ENCODE data around the gene CEP128. TPM values are rescaled to one million over a fixed set of nuclear protein-coding genes. Genes with fewer than 3 reads are reported as not detected.

The CEP128 gene
- total and polyA plus RNA-seq, 2 donors: 2.1 to 14.3 TPM

GRCh38 chr14:80839743-80840142 is 101.8 kb downstream of the CEP128 start:
- Histone ChIP-seq H3K36me3 (ENCODE audit: insufficient read depth) (no peaks in the 10 kb centered on the region), H3K4me1 (ENCODE audit: insufficient read depth) (no peaks in the 10 kb centered on the region), H3K27ac (ENCODE audit: low read depth) (no peak overlapping the region), H3K4me3 (ENCODE audit: low read depth, low read length) (no peak overlapping the region)
- WGBS: 81% methylated on average over 3 of the region's 3 CpGs
- no peak for DNase-seq (ENCODE audit: extremely low spot score)

DNA sequence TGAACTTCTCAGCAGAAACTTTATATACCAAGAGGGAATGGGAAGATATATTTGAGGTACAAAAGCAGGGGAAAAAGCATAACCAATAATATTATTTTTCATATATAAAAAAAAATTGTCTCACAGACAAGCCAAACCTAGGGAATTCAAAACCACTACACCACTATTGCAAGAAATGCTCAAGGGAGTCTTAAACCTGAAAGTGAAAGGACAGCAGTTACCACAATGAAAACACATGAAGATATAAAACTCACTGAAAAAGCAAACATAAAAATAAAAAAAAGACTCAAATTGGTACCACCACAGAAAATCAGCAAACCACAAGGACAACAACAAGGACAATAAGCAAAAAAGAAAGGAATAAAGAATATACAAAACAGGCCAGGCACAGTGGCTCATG is 131.9 kb downstream of the CEP128 start:
- H3K27ac ChIP-seq (ENCODE audit: low read depth): no peak overlapping the region
- no peaks in the 10 kb centered on the region for H3K4me1 ChIP-seq (ENCODE audit: insufficient read depth)
- H3K36me3 ChIP-seq (ENCODE audit: insufficient read depth): no peaks in the 10 kb centered on the region
- H3K4me3 ChIP-seq (ENCODE audit: low read depth, low read length): no peak overlapping the region
- DNase-seq (ENCODE audit: extremely low spot score): no peak

DNA sequence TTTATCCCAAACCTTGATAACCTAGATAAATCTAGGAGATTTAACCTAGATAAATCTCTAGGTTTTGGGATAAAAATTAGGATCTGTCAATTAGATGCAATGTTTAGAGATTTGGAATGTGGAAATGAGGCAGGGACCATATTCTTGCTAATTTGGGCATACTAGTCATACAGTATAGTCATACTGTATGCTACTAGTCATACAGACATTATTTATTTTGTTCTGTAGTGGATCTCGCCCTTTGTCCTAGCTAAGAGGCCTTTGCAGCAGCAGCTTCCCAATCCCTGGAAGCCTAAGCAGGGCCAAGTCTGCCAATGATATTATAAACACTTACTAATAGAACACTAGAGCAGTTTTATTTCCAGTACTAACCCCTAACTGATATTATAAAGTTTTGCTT is 136.4 kb downstream of the CEP128 start:
- no peak for DNase-seq (ENCODE audit: extremely low spot score)
- H3K4me3 ChIP-seq (ENCODE audit: low read depth, low read length): no peak overlapping the region
- H3K27ac ChIP-seq (ENCODE audit: low read depth): no peak overlapping the region
- WGBS: 70% methylated on average over 1 of the region's 1 CpG
- H3K4me1 ChIP-seq (ENCODE audit: insufficient read depth): no peaks in the 10 kb centered on the region
- no peaks in the 10 kb centered on the region for H3K36me3 ChIP-seq (ENCODE audit: insufficient read depth)

- Histone ChIP-seq H3K36me3 (ENCODE audit: insufficient read depth) (no peaks in the 10 kb centered on the region), H3K4me3 (ENCODE audit: low read depth, low read length) (no peak overlapping the region), H3K27ac (ENCODE audit: low read depth) (no peak overlapping the region), H3K4me1 (ENCODE audit: insufficient read depth) (no peaks in the 10 kb centered on the region)
- DNase-seq (ENCODE audit: extremely low spot score): no peak
- 94% methylated on average over 3 of the region's 3 CpGs for WGBS
These were observed 142.7 kb downstream of the CEP128 start for GRCh38 chr14:80798878-80799277.

GRCh38 chr14:80798211-80798610 is 143.3 kb downstream of the CEP128 start:
- H3K4me1 ChIP-seq (ENCODE audit: insufficient read depth): no peaks in the 10 kb centered on the region
- no peak overlapping the region for H3K4me3 ChIP-seq (ENCODE audit: low read depth, low read length)
- H3K36me3 ChIP-seq (ENCODE audit: insufficient read depth): no peaks in the 10 kb centered on the region
- no peak overlapping the region for H3K27ac ChIP-seq (ENCODE audit: low read depth)
- WGBS: 94% methylated on average over 3 of the region's 3 CpGs
- DNase-seq (ENCODE audit: extremely low spot score): no peak

GRCh38 chr14:80792771-80793170 is 148.8 kb downstream of the CEP128 start:
- WGBS: 95% methylated on average over 11 of the region's 11 CpGs
- no peaks in the 10 kb centered on the region for H3K4me1 ChIP-seq (ENCODE audit: insufficient read depth)
- no peak overlapping the region for H3K27ac ChIP-seq (ENCODE audit: low read depth)
- DNase-seq (ENCODE audit: extremely low spot score): no peak
- H3K36me3 ChIP-seq (ENCODE audit: insufficient read depth): no peaks in the 10 kb centered on the region
- H3K4me3 ChIP-seq (ENCODE audit: low read depth, low read length): no peak overlapping the region

GRCh38 chr14:80787876-80788275 is 153.7 kb downstream of the CEP128 start:
- no peak for DNase-seq (ENCODE audit: extremely low spot score)
- WGBS: 78% methylated on average over 1 of the region's 1 CpG

DNA sequence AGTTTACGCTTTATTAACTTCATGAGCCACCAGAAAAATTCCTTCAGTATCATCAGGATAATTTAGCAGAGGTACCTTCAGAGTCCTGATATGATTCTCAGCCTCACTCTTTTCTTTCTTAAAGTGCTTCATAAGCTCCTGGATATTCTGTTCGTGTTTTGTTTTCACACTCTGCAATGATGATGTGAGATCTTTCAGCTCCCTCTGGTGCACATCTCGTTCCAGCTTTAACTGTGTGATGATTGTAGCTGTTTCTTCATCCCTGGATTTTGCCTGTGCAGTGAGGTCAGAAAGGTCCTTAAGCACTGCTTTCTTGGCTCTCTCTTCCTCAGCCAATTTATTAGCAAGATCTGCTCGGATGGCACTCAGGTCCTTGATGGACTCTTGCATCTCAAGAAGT is 156.7 kb downstream of the CEP128 start:
- Histone ChIP-seq H3K27ac (ENCODE audit: low read depth) (no peak overlapping the region), H3K4me1 (ENCODE audit: insufficient read depth) (no peaks in the 10 kb centered on the region), H3K4me3 (ENCODE audit: low read depth, low read length) (no peak overlapping the region), H3K36me3 (ENCODE audit: insufficient read depth) (no peaks in the 10 kb centered on the region)
- no peak for DNase-seq (ENCODE audit: extremely low spot score)
- WGBS: 63% methylated on average over 4 of the region's 4 CpGs

More at GRCh38 chr14:80787876-80788275, 153.7 kb downstream of the CEP128 start:
- no peaks in the 10 kb centered on the region for H3K36me3 ChIP-seq (ENCODE audit: insufficient read depth)
- no peak overlapping the region for H3K27ac ChIP-seq (ENCODE audit: low read depth)
- no peaks in the 10 kb centered on the region for H3K4me1 ChIP-seq (ENCODE audit: insufficient read depth)
- H3K4me3 ChIP-seq (ENCODE audit: low read depth, low read length): no peak overlapping the region

DNA sequence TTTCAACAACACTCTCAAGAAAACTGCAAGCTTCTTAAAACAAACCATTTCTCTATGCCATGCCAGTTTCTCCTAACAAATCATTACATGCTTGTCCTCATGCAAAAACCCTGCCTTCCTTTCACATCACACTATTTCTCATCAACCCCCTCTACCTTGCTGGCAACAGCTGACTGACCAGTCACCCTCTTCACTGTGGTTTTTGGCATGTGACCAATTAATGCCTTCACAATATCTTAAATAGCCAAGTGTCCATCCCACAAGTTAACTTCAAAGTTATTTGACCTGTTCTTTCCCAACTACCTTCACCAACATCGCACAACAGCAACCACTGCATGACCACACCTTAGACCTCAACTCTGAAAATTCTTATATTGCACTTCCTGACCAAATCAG is 159.6 kb downstream of the CEP128 start:
- WGBS: 94% methylated on average over 1 of the region's 1 CpG
- H3K36me3 ChIP-seq (ENCODE audit: insufficient read depth): no peaks in the 10 kb centered on the region
- DNase-seq (ENCODE audit: extremely low spot score): no peak
- no peak overlapping the region for H3K27ac ChIP-seq (ENCODE audit: low read depth)
- no peak overlapping the region for H3K4me3 ChIP-seq (ENCODE audit: low read depth, low read length)
- H3K4me1 ChIP-seq (ENCODE audit: insufficient read depth): no peaks in the 10 kb centered on the region

- no peaks in the 10 kb centered on the region for H3K4me1 ChIP-seq (ENCODE audit: insufficient read depth)
- H3K4me3 ChIP-seq (ENCODE audit: low read depth, low read length): no peak overlapping the region
- no peak for DNase-seq (ENCODE audit: extremely low spot score)
- 42% methylated on average over 1 of the region's 1 CpG for WGBS
- no peaks in the 10 kb centered on the region for H3K36me3 ChIP-seq (ENCODE audit: insufficient read depth)
- H3K27ac ChIP-seq (ENCODE audit: low read depth): no peak overlapping the region
These were observed 161.0 kb downstream of the CEP128 start for GRCh38 chr14:80780500-80780899.

DNA sequence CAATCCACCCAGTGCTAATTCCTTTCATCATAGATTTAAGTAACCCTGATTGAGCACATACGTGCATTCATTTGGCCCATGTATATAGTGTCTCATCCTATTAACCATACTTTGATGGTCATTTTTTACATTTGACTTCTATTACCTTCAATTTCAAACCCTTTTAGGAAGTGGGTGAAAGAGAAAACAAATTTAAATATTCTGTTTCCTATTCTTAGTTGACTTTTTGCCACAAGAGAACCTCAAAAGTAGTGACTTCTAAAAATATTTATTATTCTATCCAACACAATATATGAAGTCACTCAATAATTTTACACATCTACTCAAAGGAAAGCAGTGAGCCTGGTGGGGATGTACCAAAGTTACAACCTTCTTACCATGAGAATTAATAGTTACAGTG is 164.9 kb downstream of the CEP128 start:
- no peaks in the 10 kb centered on the region for H3K36me3 ChIP-seq (ENCODE audit: insufficient read depth)

DNA sequence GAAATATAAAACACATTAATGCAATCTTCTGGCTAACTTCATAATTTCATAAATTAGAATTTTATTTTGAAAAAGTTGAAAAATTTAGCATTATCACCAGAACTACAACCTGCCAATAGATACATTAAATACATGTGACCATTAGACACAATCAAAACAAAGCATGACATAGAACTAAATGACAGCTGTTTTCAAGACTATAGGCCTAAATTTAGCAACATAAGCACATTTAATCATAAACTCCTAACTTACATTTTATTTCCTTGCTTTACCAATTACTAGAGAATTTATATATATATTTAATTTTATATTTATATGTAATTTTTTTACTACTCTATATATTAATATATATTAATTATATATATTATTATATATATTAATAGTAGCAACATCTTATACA is 165.4 kb downstream of the CEP128 start:
- Histone ChIP-seq H3K4me3 (ENCODE audit: low read depth, low read length) (no peak overlapping the region), H3K27ac (ENCODE audit: low read depth) (no peak overlapping the region), H3K36me3 (ENCODE audit: insufficient read depth) (no peaks in the 10 kb centered on the region), H3K4me1 (ENCODE audit: insufficient read depth) (no peaks in the 10 kb centered on the region)
- no peak for DNase-seq (ENCODE audit: extremely low spot score)

More for the DNA sequence above, 164.9 kb downstream of the CEP128 start:
- H3K27ac ChIP-seq (ENCODE audit: low read depth): no peak overlapping the region
- H3K4me3 ChIP-seq (ENCODE audit: low read depth, low read length): no peak overlapping the region
- no peaks in the 10 kb centered on the region for H3K4me1 ChIP-seq (ENCODE audit: insufficient read depth)
- DNase-seq (ENCODE audit: extremely low spot score): no peak
- WGBS: 90% methylated on average over 1 of the region's 1 CpG

DNA sequence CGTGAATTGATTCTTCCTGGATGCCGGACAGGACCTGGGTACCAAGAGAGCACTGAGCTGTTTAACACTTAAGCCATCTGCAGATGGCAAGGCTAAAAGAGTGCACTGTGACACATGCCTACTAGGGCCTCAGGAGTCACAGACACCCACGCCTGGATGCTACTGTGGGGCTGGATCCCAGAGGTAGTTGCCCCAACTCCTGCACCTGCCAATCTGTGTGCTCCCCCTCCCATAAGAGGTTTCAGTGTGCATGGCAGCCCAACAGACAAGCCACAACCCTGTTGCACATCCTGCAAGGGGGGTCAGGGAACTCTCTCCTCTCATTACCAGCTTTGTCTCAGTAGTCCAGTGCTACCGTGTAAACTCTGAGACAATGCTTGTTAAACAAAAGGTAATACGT is 169.0 kb downstream of the CEP128 start:
- Histone ChIP-seq H3K4me1 (ENCODE audit: insufficient read depth) (no peaks in the 10 kb centered on the region), H3K36me3 (ENCODE audit: insufficient read depth) (no peaks in the 10 kb centered on the region), H3K4me3 (ENCODE audit: low read depth, low read length) (no peak overlapping the region), H3K27ac (ENCODE audit: low read depth) (no peak overlapping the region)
- 95% methylated on average over 5 of the region's 5 CpGs for WGBS
- DNase-seq (ENCODE audit: extremely low spot score): no peak

DNA sequence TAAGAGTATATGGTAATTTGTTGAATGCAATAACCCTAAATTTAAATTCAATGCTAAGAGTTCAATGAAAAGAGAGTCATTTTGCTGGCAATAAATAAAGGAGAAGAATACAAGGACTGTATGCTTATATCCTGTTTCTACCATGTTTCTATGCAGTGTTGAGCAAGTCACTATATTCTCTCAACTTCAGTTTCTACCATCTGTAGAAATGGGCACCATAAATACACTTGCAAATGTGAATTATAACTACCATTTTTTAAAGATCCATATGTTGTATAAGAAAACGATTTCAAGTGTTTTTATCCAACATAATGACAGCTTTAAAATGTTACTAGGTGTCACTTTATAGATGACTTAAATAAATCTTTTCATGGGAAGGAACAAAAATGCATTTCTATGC is 170.3 kb downstream of the CEP128 start:
- Histone ChIP-seq H3K27ac (ENCODE audit: low read depth) (no peak overlapping the region), H3K36me3 (ENCODE audit: insufficient read depth) (no peaks in the 10 kb centered on the region), H3K4me1 (ENCODE audit: insufficient read depth) (no peaks in the 10 kb centered on the region), H3K4me3 (ENCODE audit: low read depth, low read length) (no peak overlapping the region)
- WGBS: 81% methylated on average over 1 of the region's 1 CpG
- DNase-seq (ENCODE audit: extremely low spot score): no peak

DNA sequence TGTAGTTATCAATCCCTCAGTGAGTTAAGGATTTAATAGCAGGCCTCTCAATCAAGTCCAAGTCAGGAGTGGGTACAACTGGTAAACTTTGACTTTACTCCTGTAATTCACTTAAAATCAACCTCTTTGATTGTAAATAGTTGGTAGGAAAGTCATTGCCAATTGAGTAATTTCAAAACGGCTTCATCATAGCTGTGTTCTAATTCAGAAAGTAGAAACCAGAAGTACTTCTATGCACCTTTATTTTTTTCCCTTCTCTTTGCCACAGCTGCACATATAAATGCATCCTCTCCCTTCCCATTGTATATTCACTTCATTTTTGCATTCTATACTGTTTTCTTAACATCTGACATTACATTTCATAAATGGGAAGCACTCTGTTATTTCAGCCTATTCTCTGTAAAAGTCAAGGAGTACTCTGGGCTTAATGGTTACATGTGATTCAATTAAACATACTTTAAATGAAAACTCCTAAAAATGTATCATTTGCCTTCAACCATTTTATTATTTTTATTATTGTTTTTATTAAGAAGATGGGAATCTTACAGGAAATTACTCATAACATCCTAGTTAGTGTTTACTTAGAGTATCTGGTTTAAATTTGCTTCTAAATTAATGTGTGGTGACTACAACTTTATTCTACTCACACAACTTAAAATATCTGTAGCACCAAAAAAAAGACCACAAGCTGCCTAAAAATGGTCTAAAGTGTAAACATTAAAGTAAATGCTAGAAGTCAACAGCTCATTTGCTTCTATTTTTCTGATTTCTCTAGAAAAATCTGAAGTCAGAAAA is 171.2 kb downstream of the CEP128 start:
- DNase-seq (ENCODE audit: extremely low spot score): no peak
- 93% methylated on average over 1 of the region's 1 CpG for WGBS
- Histone ChIP-seq H3K4me1 (ENCODE audit: insufficient read depth) (no peaks in the 10 kb centered on the region), H3K27ac (ENCODE audit: low read depth) (no peak overlapping the region), H3K4me3 (ENCODE audit: low read depth, low read length) (no peak overlapping the region), H3K36me3 (ENCODE audit: insufficient read depth) (no peaks in the 10 kb centered on the region)
